GM19324 (cell line): ENCODE results near the gene ADPRHL1.

Experiments used
- ATAC-seq: cut with Tn5 transposase; IDR thresholded peaks from one replicate; pipeline ENCODE4 v1.9.1; 2021; ENCODE audit warnings: mild to moderate bottlenecking, moderate library complexity; ENCODE audit not compliant: unreplicated experiment, low FRiP score

The ADPRHL1 gene

DNA sequence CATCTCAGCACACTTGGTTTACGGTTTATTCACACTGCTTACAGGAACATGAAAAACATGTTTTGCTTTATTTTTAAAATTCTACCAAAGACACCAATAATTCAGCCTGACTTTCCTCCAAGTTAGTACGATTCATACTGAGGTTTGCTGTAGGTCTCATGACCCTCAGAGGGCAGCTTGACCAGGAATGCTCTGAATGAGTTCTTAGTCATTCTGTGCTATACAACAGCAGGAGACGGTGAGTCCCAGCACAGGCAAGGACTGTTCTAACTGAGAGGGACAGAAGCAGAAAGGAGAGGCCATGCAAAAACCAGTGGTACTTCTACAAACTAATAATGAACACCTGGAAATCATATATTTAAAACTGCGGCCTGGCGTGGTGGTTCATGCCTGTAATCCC is 95.8 kb downstream of the ADPRHL1 start:
- ATAC-seq, result no peak

DNA sequence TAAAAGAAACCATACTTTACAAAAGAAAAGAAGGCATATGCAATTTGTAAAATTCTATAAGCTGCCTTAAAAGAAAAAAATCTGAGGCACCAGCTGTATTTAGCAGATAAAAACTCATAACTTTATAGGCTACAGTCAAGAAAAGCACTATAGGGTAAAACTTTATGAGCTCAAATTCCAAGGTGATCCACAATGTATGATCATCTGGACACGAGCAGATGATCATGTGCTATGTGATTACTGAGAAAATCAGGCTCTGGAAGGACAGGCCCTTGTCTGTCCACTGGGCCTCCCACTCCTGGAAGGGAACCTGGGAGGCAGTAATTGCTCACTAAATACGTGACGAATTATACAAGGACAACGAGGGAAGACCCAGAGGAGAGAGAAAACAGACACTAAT is 96.7 kb downstream of the ADPRHL1 start:
- ATAC-seq, result no peak

DNA sequence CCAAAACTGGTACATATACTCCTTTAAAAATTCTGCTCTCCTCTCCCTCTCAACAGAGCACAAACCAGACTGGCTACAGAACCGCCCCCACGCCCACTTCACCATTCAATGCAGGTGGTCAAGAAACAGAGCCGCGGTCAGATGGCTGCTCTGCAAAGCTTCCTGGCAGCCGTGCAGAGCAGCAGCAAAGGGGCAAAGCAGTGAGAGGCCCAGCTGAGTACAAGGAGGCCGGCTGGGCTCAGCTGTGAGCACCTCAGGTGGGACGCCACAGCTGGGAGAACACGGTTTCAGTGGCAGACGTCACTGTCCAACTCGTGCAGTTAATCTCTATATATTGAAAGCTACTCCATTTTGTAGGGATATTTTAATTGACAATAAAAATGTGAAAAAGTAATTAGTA is 97.7 kb downstream of the ADPRHL1 start:
- ATAC-seq, result no peak

DNA sequence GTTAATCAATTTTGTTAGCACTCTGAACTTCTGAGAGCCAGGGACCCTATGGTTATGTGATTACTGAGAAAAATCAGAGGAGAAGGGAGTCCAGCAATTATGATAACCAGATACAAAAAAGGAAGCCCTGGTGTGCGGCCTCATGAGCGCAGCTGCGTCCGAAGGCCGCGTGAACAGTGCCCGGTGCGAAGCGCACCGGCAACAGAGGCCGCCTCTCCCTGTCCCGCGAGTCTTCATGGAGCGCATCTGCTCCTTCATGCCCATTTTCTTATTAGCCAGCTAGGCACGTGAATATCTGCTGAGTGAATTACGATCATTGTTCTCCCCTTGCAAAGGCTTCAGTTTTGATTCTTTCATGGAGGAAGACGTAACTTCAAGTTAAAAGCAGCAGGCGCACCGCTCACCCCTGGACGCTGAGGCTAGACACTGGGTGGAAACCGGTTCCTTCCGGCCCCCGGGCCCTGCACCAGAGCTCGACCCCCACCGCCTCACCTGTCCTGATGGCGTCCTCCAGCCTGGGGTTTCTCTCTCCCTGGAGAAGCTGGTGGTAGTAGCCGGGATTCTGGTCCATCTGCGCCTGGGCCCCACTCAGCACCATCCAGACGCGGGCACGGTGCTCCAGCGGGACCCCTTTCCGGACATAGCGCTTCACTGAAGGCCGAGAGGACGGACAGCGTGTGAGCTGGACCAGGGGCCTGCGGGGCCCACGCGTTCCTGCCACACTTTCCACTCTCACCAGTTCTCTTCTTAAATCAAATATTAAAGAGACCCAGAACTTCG is 98.3 kb downstream of the ADPRHL1 start:
- ATAC-seq, result no peak

DNA sequence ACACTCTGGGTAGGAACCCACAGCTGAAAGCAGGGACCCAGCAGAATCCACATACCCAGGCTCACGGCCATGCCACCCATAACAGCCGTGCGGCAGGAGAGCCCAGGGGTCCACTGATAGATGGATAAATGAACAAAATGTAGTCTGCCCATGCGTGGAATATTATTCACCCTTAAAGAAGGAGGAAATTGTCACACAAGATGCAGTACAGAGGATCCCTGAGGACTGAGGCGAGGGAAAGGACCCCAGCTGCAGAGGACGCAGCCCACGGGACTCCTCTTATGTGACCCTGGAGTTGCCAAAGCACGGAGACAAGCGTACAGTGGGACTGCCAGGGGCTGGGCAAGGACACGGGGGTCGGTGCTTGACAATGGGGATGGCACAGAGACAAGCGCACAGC is 100.0 kb downstream of the ADPRHL1 start:
- ATAC-seq, result no peak

DNA sequence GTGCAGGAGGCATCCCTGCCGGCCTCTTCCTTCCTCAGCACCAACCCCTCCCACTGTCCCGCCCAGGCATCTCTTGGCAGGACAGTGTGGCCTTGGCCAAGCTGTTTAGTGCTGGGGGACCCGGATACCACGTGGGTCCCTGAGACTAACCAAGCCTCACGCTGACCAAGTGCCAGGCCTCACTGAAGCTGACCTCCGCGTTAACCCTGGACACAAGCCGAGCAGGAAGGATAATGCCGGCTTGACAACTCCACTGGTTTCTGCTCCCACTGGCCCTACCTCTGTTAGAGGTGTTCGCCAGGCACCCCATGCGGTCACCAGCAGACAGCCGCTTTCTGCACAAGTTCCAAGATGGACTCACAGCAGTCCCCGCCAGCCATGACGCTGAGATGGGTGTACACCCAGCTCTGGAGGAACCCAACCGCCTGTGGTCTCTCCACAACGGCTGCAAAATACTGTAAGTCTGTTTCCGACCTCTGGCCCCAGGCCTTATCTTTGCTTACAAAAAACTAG is 101.7 kb downstream of the ADPRHL1 start:
- no peak for ATAC-seq

DNA sequence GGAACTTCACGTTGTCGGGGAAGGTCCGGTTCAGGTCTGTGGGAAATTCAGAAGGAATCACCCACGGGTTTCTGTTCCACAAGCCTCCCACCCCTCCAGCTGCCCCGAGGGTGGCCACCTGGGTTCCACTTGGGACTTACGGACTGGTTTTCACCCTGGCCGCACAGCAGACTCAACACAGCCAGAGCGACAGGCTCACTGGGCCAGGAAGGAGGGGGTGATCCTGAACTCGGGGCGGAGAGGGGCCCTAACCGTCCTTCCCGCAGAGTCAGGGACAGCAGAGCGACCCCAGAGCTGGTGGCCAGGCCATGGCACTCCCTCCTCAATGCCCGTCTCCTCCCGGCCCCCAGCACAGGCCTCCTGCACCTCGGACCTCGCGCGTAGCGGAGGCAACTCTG is 102.4 kb downstream of the ADPRHL1 start:
- no peak for ATAC-seq

DNA sequence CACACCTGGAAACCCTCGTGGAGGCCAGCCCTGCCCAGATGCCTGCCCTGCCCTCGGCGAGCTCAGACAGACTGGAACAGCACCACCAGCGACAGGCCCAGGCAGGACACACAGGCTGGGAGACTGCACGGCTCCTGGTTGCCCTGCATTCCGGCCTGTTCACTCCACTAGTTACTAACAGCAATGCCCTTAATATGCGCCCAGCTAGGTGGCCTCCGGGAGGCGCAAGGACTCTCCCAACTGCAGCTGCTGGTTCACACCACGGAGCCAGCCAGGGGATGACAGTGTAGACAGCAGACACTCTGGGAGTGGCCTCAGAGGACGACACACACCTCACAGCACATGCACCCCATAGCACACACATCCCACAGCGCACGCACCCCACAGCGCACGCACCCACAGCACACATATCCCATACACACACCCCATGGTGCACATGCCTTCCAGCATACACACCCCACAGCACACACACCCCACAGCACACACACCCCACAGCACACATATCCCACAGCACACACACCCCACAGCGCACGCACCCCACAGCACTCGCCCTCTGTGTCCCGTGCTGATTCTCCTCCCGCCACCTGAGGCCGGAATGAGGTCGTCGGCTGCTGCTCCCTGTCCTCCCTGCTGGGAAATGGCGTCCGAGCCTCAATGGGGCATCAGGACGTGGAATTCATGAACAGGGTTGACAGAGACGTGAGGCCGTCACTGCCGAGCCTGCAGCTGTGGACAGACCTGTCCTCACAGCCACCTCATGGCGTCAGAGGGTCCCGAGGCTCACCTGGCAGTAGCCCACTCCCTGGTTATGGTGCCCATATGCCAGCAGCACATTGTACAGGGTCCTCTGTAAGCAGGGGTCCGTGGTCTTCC is 103.0 kb downstream of the ADPRHL1 start:
- ATAC-seq, result no peak
